K562 (cell line): Measurements from ENCODE around the gene KHNYN. TPM values are rescaled to one million over a fixed set of nuclear protein-coding genes. Genes with fewer than 3 reads are reported as not detected.
A peak's percentile ranks its signal among the peaks of the same experiment; 100 is the strongest.

Experiments
- ATAC-seq: fragments of 200-7000 bp; cut with Tn5 transposase; 3 replicates; pipeline ENCODE4 v1.9.1; 2020; ENCODE audit warnings: moderate library complexity
- BruUV-seq: library from RNA; stranded (reverse); fragments of 400-500 nt; replicated peaks from 2 replicates; lab custom pipeline; 2021; lab: Mats Ljungman, UMichigan
- CTCF ChIA-PET: fragments of 300-600 bp; formaldehyde crosslinking; extraction: SDS; loops from one replicate; lab custom pipeline; 2021; ENCODE audit warnings: low intra/inter-chr PET ratio; lab: Yijun Ruan, JAX
- POLR2A ChIA-PET: fragments of 300-600, 350-650 bp; sonication (Branson Sonifier 250); formaldehyde crosslinking; extraction: SDS; loops from one replicate; lab custom pipeline; 2021; ENCODE audit warnings: antibody characterized with exemption, inconsistent platforms; lab: Yijun Ruan, JAX
- DNase-seq, 4 experiments: peaks; one replicate each; pipeline versions ENCODE4 v3.0.0 to v3.0.0-alpha.2; 2011 to 2018; ENCODE audit warnings: low spot score in 3 of 4, mixed read lengths in 3 of 4; ENCODE audit errors: extremely low read depth in 1 of 4
- FAIRE-seq: peaks from 2 replicates; lab custom pipeline; 2011; peaks lifted over from hg19 to GRCh38; lab: Jason Lieb, UNC
- H2AFZ ChIP-seq: 2 replicates; pipeline ENCODE4 v1.6.0; 2011; ENCODE audit warnings: low read depth, low read length, control low read depth, inconsistent platforms
- H3K27ac ChIP-seq: fragments of 200-600 bp; 3 replicates; pipeline ENCODE4 v1.8.0; 2011; ENCODE audit warnings: low read depth, mild to moderate bottlenecking, control low read depth, inconsistent platforms, low read length, moderate library complexity, mixed read lengths; ENCODE audit errors: extremely low read depth
- H3K27me3 ChIP-seq, 2 experiments: fragments of 300-600 bp in 1 of 2; 2 replicates in 1 of 2; 3 replicates in 1 of 2; pipeline versions ENCODE4 v1.6.0 to v1.8.0; 2011; ENCODE audit warnings: inconsistent platforms in 2 of 2, low read length in 2 of 2, mild to moderate bottlenecking in 1 of 2, mixed read lengths in 1 of 2, moderate library complexity in 1 of 2; ENCODE audit not compliant: control insufficient read depth in 2 of 2, insufficient read depth in 2 of 2
- H3K36me3 ChIP-seq: fragments of 300-600 bp; 3 replicates; pipeline ENCODE4 v1.8.0; 2011; ENCODE audit warnings: mild to moderate bottlenecking, low read length, inconsistent platforms; ENCODE audit not compliant: control insufficient read depth, insufficient read depth
- H3K4me1 ChIP-seq, 2 experiments: fragments of 200-600 bp in 1 of 2; replicated peaks in 1 of 2; 2 replicates in 1 of 2; 3 replicates in 1 of 2; pipeline versions ENCODE4 v1.5.1 to v1.8.0; 2011; ENCODE audit warnings: inconsistent platforms in 2 of 2, low read length in 2 of 2, mild to moderate bottlenecking in 1 of 2, mixed read lengths in 1 of 2, moderate library complexity in 1 of 2; ENCODE audit not compliant: control insufficient read depth in 2 of 2, insufficient read depth in 2 of 2
- H3K4me2 ChIP-seq: 2 replicates; pipeline ENCODE4 v1.6.1; 2011; ENCODE audit warnings: low read length, control low read depth, inconsistent platforms, mixed read lengths; ENCODE audit not compliant: insufficient read depth
- H3K4me3 ChIP-seq: fragments of 200-600 bp; sonication (generic), shearing (Covaris generic); 2 replicates; pipeline ENCODE4 v1.5.1; 2016; ENCODE audit warnings: control low read depth, inconsistent platforms
- H3K79me2 ChIP-seq: fragments of 200-600 bp; 3 replicates; pipeline ENCODE4 v1.8.0; 2011; ENCODE audit warnings: low read length, inconsistent platforms; ENCODE audit not compliant: control insufficient read depth, insufficient read depth
- H3K9ac ChIP-seq, 2 experiments: 2 replicates each; pipeline versions ENCODE4 v1.6.0 to v1.6.1; 2011; ENCODE audit warnings: low read depth in 2 of 2, low read length in 2 of 2, control low read depth in 1 of 2, inconsistent platforms in 1 of 2, mild to moderate bottlenecking in 1 of 2, mixed read lengths in 1 of 2; ENCODE audit not compliant: insufficient read depth in 1 of 2
- H3K9me1 ChIP-seq: one replicate; pipeline ENCODE4 v1.6.0; 2011; ENCODE audit warnings: inconsistent platforms, mild to moderate bottlenecking, low read length, moderate library complexity; ENCODE audit not compliant: control insufficient read depth, insufficient read depth
- H3K9me3 ChIP-seq: replicated peaks from 2 replicates; pipeline ENCODE4 v1.5.1; 2011; ENCODE audit warnings: low read depth, low read length, inconsistent platforms; ENCODE audit not compliant: control insufficient read depth, insufficient read depth
- H4K20me1 ChIP-seq: replicated peaks from 2 replicates; pipeline ENCODE4 v1.6.1; 2011; ENCODE audit warnings: low read length, inconsistent platforms, mixed read lengths; ENCODE audit not compliant: control insufficient read depth, insufficient read depth
- CREB5 ChIP-seq: fragments of 250-450 bp; sonication (Bioruptor Pico); IDR thresholded peaks from 2 replicates; pipeline ENCODE4 v1.5.0; 2020; ENCODE audit warnings: mild to moderate bottlenecking
- CSDE1 ChIP-seq, 2 experiments: fragments of 450-650 bp; IDR thresholded peaks; 2 replicates each; pipeline ENCODE4 v1.6.1; 2016; ENCODE audit warnings: mild to moderate bottlenecking in 1 of 2
- E2F6 ChIP-seq, 2 experiments: IDR thresholded peaks; 2 replicates each; pipeline ENCODE4 v1.6.1; 2011; ENCODE audit warnings: borderline replicate concordance in 1 of 2, control low read depth in 1 of 2, low read depth in 1 of 2, low read length in 1 of 2, mild to moderate bottlenecking in 1 of 2, mixed read lengths in 1 of 2, moderate library complexity in 1 of 2; ENCODE audit not compliant: insufficient read depth in 1 of 2, insufficient read length in 1 of 2, poor library complexity in 1 of 2, severe bottlenecking in 1 of 2; ENCODE audit errors: extremely low read depth in 1 of 2
- LARP7 ChIP-seq: fragments of 450-650 bp; IDR thresholded peaks from 2 replicates; pipeline ENCODE4 v1.6.1; 2016
- MAX ChIP-seq: sonication (generic); formaldehyde crosslinking; IDR thresholded peaks from 2 replicates; pipeline ENCODE4 v1.9.0; 2022; ENCODE audit warnings: mild to moderate bottlenecking, missing genetic modification reagents
- POLR2G ChIP-seq: fragments of 200-400 bp; formaldehyde crosslinking; IDR thresholded peaks from 2 replicates; pipeline ENCODE4 v1.6.1; 2017; ENCODE audit warnings: low read depth, mild to moderate bottlenecking, antibody characterized with exemption, low read length, moderate library complexity
- RBFOX2 ChIP-seq: fragments of 200-400 bp; formaldehyde crosslinking; IDR thresholded peaks from 2 replicates; pipeline ENCODE4 v1.6.1; 2017; ENCODE audit warnings: low read depth, mild to moderate bottlenecking, low read length, moderate library complexity
- TAF7 ChIP-seq: fragments of 450-650 bp; IDR thresholded peaks from 2 replicates; pipeline ENCODE4 v1.6.1; 2016; ENCODE audit warnings: missing genetic modification characterization, missing compliant biosample characterization
- VEZF1 ChIP-seq: fragments of 200-800 bp; sonication (Bioruptor generic); IDR thresholded peaks from 2 replicates; pipeline ENCODE4 v1.6.1; 2017; ENCODE audit warnings: missing genetic modification characterization, missing compliant biosample characterization
- ZBTB7A ChIP-seq: IDR thresholded peaks from 2 replicates; pipeline ENCODE4 v1.6.1; 2011; ENCODE audit warnings: low read depth, mild to moderate bottlenecking, low read length, moderate library complexity, borderline replicate concordance; ENCODE audit not compliant: control insufficient read depth
- ZNF263 ChIP-seq: sonication (generic); formaldehyde crosslinking; IDR thresholded peaks from 2 replicates; pipeline ENCODE4 v1.8.0; 2022; ENCODE audit warnings: mild to moderate bottlenecking, missing genetic modification reagents, borderline replicate concordance
- WGBS: fragments of 100-300 bp; shearing (Covaris generic); methylation state at CpG from one replicate; pipeline ENCODE4 v1.1.6; 2016; ENCODE audit warnings: low coverage, mixed read lengths; ENCODE audit not compliant: insufficient coverage; ENCODE audit errors: missing lambda C conversion rate; 5-methylcytosine and 5-hydroxymethylcytosine counted together
- in situ Hi-C: fragments of 300-500 bp; cut with MboI; formaldehyde crosslinking; loops from 4 replicates; pipeline ENCODE4 v1.15.0; 2018; ENCODE audit warnings: inconsistent platforms, mixed read lengths
- intact Hi-C: fragments of 100-400 bp; cut with micrococcal nuclease; formaldehyde crosslinking; loops from 2 replicates; pipeline ENCODE4 v1.14.2; 2022
- polyA plus RNA-seq, 8 experiments: library from polyadenylated mRNA; depleted of rRNA in 4 of 8; stranded (reverse) in 5 of 8; unstranded in 3 of 8; fragments of >200 nt; fragmentation: Nextera tagmentation in 2 of 8; fragmentation: Illumina TruSeq in 1 of 8; extraction: Ambion mirVana in 2 of 8; extraction: Trizol in 1 of 8; gene quantifications; 2 replicates each; pipeline versions ENCODE4 v1.2.1 to v1.2.3, GENCODE V29; 2011 to 2014; ENCODE audit warnings: inconsistent platforms in 1 of 8, missing spikeins in 1 of 8
- total RNA-seq, 7 experiments: library from RNA; depleted of rRNA in 6 of 7; stranded (reverse); fragments of >200 nt in 6 of 7; fragmentation: Illumina TruSeq in 2 of 7; extraction: Trizol in 2 of 7; gene quantifications; 2 replicates each; pipeline versions ENCODE4 v1.2.1 to v1.2.3, GENCODE V29; 2011 to 2021; ENCODE audit warnings: low replicate concordance in 1 of 7

The KHNYN gene
- total and polyA plus RNA-seq, 9 of the 15 experiments (the other 6 are each of a cell fraction or from before 2014, with no cell fraction given) = 0.76 to 26.0 (median 14.1) TPM

GRCh38 chr14:24398293-24398652, 31.5 kb upstream of the KHNYN start (continued):
- no peak for TF ChIP-seq CSDE1 (IDR thresholded peaks at IDR 0.05)
- TF ChIP-seq ZNF263 (CRISPR knock-in tag) = no peak
- no peak for TF ChIP-seq CREB5 (CRISPR knock-in tag)

GRCh38 chr14:24398653-24399446, 30.9 kb upstream of the KHNYN start, which contains the start of gene NYNRIN:
TSS of gene NYNRIN (plus strand) at chr14:24399003. CDS start at chr14:24399247, 244 bp downstream.
- ChIA-PET CTCF (no interaction called here), POLR2A (interaction anchor here (1.2 kb wide), 1 partner anchor 20 kb away, joined by 3 read pairs; no protein-coding TSS in a partner anchor)
- H3K9ac ChIP-seq = peak within 1 kb of the TSS in 1 of 2 experiments; percentile 85; a peak in 2 of 4 replicates
- BruUV-seq = no TSS peak
- intact Hi-C loops (no loop called here), in situ Hi-C loops (no loop called here)
- H3K4me2 ChIP-seq = peak within 1 kb of the TSS; percentile 24; the same call in 1 of the 2 replicates
- H2AFZ ChIP-seq = peak within 1 kb of the TSS; percentile 53
- peak within 1 kb of the TSS; percentile 36 for H3K4me3 ChIP-seq
- no peaks in the 10 kb centered on the region for H3K9me1 ChIP-seq
- no peaks in the 10 kb centered on the region for H4K20me1 ChIP-seq
- DNase-seq (peak; percentile 42 to 85 (median 67)), FAIRE-seq (no peak), ATAC-seq (peak; percentile 87)
- 5% methylated on average over 16 of the region's 57 CpGs for WGBS
- TF ChIP-seq E2F6 (IDR thresholded peaks at IDR 0.05; ENCODE audit: borderline replicate concordance in 1 of 2, extremely low read depth in 1 of 2, insufficient read depth in 1 of 2, insufficient read length in 1 of 2, low read depth in 1 of 2, low read length in 1 of 2, poor library complexity in 1 of 2, severe bottlenecking in 1 of 2) (peak in 1 of 2 experiments; percentile 79), ZBTB7A (peak; percentile 40; the same call in 1 of the 2 replicates), TAF7 (tag) (no peak), VEZF1 (peak; percentile 47), POLR2G (peak; percentile 57; the same call in 1 of the 2 replicates), LARP7 (no peak), MAX (CRISPR knock-in tag) (peak; percentile 50; the same call in 1 of the 2 replicates), RBFOX2 (0 out of 2 replicates have a peak, but pooled peaks have one; percentile 28)
- no peaks in the 10 kb centered on the region for H3K27me3 ChIP-seq
- H3K36me3 ChIP-seq = no peaks in the 10 kb centered on the region; the same call in 2 of the 3 replicates
- no peak within 1 kb of the TSS for H3K27ac ChIP-seq
- peaks cover 0 to 8% of the 10 kb centered on the region in 2 experiments; a peak in 4 of 5 replicates for H3K4me1 ChIP-seq
- H3K79me2 ChIP-seq = no peaks in the 10 kb centered on the region
- no peaks in the 10 kb centered on the region for H3K9me3 ChIP-seq
